ENCODE measurements around the gene CD47.

- TF ChIP-seq, protein P1, sequence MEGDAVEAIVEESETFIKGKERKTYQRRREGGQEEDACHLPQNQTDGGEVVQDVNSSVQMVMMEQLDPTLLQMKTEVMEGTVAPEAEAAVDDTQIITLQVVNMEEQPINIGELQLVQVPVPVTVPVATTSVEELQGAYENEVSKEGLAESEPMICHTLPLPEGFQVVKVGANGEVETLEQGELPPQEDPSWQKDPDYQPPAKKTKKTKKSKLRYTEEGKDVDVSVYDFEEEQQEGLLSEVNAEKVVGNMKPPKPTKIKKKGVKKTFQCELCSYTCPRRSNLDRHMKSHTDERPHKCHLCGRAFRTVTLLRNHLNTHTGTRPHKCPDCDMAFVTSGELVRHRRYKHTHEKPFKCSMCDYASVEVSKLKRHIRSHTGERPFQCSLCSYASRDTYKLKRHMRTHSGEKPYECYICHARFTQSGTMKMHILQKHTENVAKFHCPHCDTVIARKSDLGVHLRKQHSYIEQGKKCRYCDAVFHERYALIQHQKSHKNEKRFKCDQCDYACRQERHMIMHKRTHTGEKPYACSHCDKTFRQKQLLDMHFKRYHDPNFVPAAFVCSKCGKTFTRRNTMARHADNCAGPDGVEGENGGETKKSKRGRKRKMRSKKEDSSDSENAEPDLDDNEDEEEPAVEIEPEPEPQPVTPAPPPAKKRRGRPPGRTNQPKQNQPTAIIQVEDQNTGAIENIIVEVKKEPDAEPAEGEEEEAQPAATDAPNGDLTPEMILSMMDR (IDR thresholded peaks at IDR 0.05; ENCODE audit: low read depth, low read length) = no peak
- no peak for TF ChIP-seq EZH2phosphoT487 (IDR thresholded peaks at IDR 0.05; ENCODE audit: low read depth)
Observed at GRCh38 chr3:107994181-107994580, 96.7 kb downstream of the CD47 start.

Measured in OCI-LY3 (cell line).